22Rv1 (cell line): ENCODE measurements around the gene OBP2A.

ENCODE experiments used
- H3K27ac ChIP-seq: fragments of 450-650 bp; 2 replicates; pipeline ENCODE4 v1.5.1; 2017
- ZFX ChIP-seq: fragments of 450-650 bp; IDR thresholded peaks from 2 replicates; pipeline ENCODE4 v1.6.1; 2017; ENCODE audit warnings: antibody characterized with exemption, borderline replicate concordance
- TF ChIP-seq, protein P1 (sequence below): fragments of 450-650 bp; IDR thresholded peaks from 2 replicates; pipeline ENCODE4 v1.5.1; 2017; ENCODE audit warnings: mild to moderate bottlenecking

The OBP2A gene

DNA sequence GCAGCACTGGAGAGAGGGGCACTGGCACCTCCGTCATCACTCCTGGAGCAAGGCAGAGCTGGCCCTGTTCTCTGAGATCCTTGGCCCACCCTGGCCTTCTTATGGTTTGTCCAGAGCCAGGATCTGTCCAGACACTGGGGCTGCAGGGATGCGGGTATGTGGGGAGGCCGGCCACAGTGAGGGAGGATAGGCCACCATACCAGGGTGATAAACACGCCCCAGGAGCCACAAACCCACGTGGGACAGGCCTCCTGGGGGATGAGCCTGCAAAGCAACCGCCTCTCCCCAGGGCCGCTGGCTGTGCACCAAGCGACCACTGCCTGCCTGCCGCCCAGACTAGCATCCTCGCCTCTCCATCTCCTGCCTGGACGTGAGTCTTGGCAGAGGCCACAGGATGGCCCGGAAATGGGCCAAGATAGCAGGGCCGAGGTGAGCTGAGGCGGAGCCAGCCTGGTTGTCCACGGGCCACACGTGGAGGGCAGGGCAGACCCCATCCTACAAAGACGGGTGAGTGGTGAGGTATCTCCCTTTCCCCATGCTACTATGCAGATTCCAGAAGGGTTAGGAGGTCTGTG, 4.5 kb downstream of the OBP2A start:
- TF ChIP-seq, protein P1, sequence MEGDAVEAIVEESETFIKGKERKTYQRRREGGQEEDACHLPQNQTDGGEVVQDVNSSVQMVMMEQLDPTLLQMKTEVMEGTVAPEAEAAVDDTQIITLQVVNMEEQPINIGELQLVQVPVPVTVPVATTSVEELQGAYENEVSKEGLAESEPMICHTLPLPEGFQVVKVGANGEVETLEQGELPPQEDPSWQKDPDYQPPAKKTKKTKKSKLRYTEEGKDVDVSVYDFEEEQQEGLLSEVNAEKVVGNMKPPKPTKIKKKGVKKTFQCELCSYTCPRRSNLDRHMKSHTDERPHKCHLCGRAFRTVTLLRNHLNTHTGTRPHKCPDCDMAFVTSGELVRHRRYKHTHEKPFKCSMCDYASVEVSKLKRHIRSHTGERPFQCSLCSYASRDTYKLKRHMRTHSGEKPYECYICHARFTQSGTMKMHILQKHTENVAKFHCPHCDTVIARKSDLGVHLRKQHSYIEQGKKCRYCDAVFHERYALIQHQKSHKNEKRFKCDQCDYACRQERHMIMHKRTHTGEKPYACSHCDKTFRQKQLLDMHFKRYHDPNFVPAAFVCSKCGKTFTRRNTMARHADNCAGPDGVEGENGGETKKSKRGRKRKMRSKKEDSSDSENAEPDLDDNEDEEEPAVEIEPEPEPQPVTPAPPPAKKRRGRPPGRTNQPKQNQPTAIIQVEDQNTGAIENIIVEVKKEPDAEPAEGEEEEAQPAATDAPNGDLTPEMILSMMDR: no peak
- no peak for TF ChIP-seq ZFX
- H3K27ac ChIP-seq: no peak overlapping the region

DNA sequence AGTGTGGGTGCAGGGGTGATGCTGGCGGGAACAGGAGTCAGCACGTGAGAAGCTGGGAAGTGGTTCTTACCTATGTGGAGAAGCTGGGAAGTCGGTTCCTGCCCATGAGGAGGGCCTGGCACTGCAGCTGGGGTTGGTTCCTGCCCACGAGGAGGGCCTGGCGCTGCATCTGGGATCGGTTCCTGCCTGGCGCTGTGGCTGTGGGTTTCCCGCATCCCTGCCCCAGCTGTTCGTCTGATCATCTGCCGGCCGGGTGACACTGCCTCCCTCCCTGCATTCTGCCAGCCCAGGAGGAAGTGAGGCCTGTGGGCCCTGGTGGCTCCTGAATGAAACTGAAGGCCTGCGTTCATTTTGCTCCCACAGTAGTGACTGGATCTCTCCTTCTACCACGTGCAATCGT, 5.1 kb downstream of the OBP2A start:
- TF ChIP-seq, protein P1: no peak
- no peak for TF ChIP-seq ZFX
- no peak overlapping the region for H3K27ac ChIP-seq

DNA sequence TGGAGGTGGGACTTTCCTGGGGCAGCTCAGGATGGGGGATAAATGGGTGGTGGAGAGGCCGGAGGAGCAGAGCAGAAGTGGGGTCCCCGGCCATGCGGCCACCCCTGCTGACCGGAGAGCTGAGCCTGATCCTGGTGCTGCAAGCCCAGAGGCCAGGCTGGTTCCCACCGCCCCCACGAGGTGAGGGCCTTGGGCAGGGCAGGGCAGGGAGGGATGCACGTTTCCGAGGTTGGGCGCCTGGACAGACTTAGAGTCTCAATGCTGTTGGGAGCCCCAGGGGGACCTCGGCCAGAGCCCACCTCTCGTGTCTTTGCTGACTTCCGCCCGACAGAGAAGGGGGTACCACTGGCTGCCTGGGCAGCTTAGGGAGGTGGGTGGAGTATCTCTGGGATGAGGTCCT, 5.5 kb downstream of the OBP2A start:
- no peak overlapping the region for H3K27ac ChIP-seq
- TF ChIP-seq ZFX: no peak
- TF ChIP-seq, protein P1: no peak

DNA sequence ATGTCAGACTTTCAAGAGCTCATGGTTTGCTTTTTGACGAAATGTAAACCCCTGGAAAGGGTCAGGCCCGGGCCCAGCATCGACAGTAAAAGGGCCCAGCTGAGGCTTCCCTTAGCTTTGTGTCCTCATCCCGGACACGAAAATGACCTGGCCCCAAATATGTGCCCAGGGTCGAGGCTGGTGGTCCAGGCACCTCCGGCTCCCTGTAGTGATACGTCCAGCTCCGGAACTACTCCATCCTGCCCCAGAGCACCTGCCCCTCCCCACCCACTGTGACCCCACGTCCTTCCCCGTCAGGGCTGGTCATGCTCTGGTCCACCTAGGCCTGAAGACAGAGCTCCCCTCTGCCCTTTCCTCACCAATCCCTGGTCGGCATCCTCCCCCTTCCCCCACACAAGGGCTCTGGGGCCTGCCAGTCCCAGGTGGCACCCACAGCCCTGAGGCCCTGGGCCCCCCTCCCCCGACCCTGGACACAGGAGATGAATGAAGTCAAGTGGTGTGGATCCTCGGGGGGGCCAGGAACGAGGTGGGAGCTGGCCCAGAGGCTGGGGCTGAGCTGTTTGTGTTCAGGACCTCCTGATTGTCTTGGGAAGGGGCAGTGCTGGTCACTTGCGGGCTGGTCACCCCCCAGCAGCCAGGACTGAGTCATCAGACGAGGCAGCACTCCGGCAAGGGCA, 6.2 kb downstream of the OBP2A start:
- no peak overlapping the region for H3K27ac ChIP-seq
- TF ChIP-seq, protein P1: no peak
- TF ChIP-seq ZFX: no peak

DNA sequence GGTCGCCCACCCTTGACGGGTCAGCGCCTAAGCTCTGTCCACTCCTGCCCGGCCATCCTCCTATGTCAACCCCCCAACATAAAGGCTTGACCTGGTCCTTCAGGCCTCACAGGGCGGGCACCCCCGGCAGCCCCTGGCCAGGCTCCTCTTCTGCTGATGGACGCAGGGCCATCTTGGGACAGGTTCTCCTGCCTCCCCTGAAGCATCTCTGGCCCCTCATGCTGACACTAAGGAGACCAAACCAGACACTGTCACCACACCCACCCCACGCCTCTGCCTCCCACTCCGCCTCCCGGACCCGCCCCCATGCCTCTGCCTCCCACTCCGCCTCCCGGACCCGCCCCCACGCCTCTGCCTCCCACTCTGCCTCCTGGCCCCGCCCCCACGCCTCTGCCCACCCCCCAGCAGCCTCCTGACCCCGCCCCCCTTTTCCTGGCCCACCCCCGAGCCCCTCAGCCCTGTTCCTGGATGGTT, 6.8 kb downstream of the OBP2A start:
- H3K27ac ChIP-seq: no peak overlapping the region

DNA sequence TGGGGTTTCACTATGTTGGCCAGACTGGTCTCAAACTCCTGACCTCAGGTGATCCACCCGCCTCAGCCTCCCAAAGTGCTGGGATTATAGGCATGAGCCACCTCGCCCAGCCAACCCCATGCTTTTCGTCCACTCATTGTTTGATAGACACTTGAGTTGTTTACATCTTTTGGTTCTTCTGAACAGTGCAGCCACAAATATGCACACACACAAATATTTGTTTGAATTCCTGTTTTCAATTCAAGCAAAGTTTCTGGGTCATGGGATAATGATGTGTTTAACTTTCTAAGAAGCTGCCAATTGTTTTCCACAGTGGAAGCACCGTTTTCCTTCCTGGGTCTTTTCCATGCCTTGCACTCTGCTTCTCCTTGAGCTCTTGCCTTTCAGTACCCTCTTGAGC, 8.8 kb downstream of the OBP2A start:
- TF ChIP-seq, protein P1: no peak
- no peak for TF ChIP-seq ZFX

More for the DNA sequence above, 6.8 kb downstream of the OBP2A start:
- TF ChIP-seq, protein P1: no peak
- TF ChIP-seq ZFX: no peak

DNA sequence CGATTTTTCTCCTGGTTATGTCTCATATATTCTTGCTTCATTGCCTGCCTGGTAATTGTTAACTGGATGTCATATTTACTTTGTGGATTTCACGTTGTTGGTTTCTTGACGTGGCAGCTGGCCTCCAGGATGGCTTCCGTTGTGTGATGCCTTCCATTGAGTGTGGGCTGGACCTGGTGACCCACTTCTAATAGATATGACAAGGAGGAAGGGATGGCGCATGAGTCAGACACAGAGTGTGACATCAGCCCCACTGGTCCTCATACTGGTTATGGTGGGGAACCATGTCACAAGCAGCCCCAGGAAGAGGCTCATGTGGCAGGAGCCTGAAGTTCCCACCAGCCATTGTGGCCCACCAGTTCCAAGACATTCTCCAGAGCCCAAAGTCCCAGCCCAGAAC, 9.3 kb downstream of the OBP2A start:
- no peak for TF ChIP-seq ZFX
- TF ChIP-seq, protein P1: no peak
- H3K27ac ChIP-seq: no peak overlapping the region

More for the DNA sequence above, 8.8 kb downstream of the OBP2A start:
- H3K27ac ChIP-seq: no peak overlapping the region
